IgD-negative memory B cell (primary cell): ENCODE data around the gene SORBS1. TPM values are rescaled to one million over a fixed set of nuclear protein-coding genes. Genes with fewer than 3 reads are reported as not detected.

Experiments
- H3K27ac Mint-ChIP-seq, 3 donors: one replicate each; pipeline ENCODE4 v1.8.0; 2020 to 2022; ENCODE audit warnings: mild to moderate bottlenecking in 3 of 3, mixed read lengths in 3 of 3, moderate library complexity in 1 of 3
- H3K27me3 Mint-ChIP-seq: one replicate; pipeline ENCODE4 v1.8.0; 2021; ENCODE audit warnings: mixed read lengths
- H3K36me3 Mint-ChIP-seq: one replicate; pipeline ENCODE4 v1.8.0; 2020; ENCODE audit warnings: mild to moderate bottlenecking, mixed read lengths
- H3K4me1 Mint-ChIP-seq, 3 donors: one replicate each; pipeline ENCODE4 v1.8.0; 2020 to 2022; ENCODE audit warnings: mixed read lengths in 3 of 3, mild to moderate bottlenecking in 1 of 3
- H3K4me3 Mint-ChIP-seq, 4 donors: one replicate each; pipeline ENCODE4 v1.8.0; 2020 to 2022; ENCODE audit warnings: mild to moderate bottlenecking in 4 of 4, mixed read lengths in 4 of 4, moderate library complexity in 3 of 4
- H3K9me3 Mint-ChIP-seq, 3 donors: one replicate each; pipeline ENCODE4 v1.8.0; 2020 to 2021; ENCODE audit warnings: mixed read lengths in 3 of 3, mild to moderate bottlenecking in 1 of 3
- polyA plus RNA-seq: library from polyadenylated mRNA; unstranded; fragments of 300-500 nt; fragmentation: Illumina TruSeq; gene quantifications from one replicate; pipeline ENCODE4 v1.2.3, GENCODE V29; 2021

SORBS1 gene
- polyA plus RNA-seq, 1 donor from 2014 or later, result 0.41 TPM

DNA sequence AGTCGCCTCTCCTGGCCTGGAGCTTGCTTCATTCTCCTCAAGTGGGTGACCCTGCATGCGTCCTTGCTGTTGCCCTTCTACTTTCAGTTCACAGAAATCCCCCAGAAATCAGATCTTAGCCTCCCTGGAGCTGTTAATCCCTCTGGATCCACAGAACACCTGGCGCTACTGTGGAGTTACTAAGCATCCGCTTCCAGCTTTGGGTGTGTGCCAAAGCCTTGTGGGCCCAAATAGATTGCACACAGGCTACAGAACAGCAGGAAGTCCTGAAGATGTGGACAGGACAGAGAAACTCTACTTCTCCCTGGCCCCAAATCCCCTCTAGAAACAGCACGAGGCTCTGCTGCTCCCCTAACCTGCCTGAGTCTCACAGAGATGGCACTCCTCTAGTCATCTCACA is 233.8 kb downstream of the SORBS1 start:
- H3K27ac Mint-ChIP-seq, result peak overlapping the region in 1 of 3 donors; percentile 40
- peaks cover 3% of the 10 kb centered on the region for H3K27me3 Mint-ChIP-seq
- no peak overlapping the region for H3K4me3 Mint-ChIP-seq
- no peaks in the 10 kb centered on the region for H3K36me3 Mint-ChIP-seq
- peaks cover 0 to 6% (median 5%) of the 10 kb centered on the region in 3 donors for H3K4me1 Mint-ChIP-seq
- H3K9me3 Mint-ChIP-seq, result no peaks in the 10 kb centered on the region

DNA sequence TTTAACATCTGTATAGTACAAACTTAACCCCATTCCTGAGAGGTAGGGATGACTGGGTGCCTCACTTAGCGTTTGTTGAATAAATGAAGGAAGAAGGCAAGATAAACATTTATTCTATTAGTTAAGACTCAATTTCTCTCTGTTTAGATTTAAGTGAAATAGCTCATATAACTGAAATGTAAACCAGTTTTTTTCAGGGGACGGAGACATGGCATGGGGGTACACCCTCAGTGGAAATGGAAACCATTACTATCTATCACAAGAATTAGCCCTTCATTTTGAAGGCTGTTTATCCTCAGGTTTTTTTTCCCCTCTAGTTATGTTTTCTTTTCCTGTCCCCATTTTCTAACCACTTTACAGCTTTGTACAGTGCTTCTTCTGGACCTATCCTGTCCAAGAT is 234.8 kb downstream of the SORBS1 start:
- H3K27me3 Mint-ChIP-seq, result peaks cover 3% of the 10 kb centered on the region
- no peak overlapping the region for H3K27ac Mint-ChIP-seq
- H3K4me3 Mint-ChIP-seq, result no peak overlapping the region
- no peaks in the 10 kb centered on the region for H3K36me3 Mint-ChIP-seq
- peaks cover 0 to 6% (median 6%) of the 10 kb centered on the region in 3 donors for H3K4me1 Mint-ChIP-seq
- no peaks in the 10 kb centered on the region for H3K9me3 Mint-ChIP-seq

DNA sequence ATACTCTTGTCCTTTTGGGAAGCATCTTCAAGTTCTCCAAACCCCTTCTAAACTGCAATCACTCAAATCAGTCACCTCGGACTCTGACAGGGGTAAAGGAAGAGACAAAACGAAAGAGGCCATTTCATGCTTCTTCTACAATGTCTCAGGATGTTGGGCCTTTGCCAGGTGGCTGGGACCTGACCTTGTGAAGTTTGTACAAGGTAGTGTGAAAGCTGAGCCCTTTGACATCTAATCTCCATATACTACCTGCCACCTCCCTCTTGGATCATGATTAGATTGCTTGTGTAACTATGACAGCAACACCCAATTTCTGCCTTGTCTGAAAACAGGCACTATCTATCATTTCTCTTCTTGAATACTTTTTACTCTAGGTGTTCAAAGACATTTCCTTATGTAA is 235.3 kb downstream of the SORBS1 start:
- no peak overlapping the region for H3K4me3 Mint-ChIP-seq
- H3K9me3 Mint-ChIP-seq, result no peaks in the 10 kb centered on the region
- no peaks in the 10 kb centered on the region for H3K36me3 Mint-ChIP-seq
- H3K27me3 Mint-ChIP-seq, result peaks cover 3% of the 10 kb centered on the region
- H3K27ac Mint-ChIP-seq, result no peak overlapping the region
- H3K4me1 Mint-ChIP-seq, result peaks cover 0 to 7% (median 6%) of the 10 kb centered on the region in 3 donors

DNA sequence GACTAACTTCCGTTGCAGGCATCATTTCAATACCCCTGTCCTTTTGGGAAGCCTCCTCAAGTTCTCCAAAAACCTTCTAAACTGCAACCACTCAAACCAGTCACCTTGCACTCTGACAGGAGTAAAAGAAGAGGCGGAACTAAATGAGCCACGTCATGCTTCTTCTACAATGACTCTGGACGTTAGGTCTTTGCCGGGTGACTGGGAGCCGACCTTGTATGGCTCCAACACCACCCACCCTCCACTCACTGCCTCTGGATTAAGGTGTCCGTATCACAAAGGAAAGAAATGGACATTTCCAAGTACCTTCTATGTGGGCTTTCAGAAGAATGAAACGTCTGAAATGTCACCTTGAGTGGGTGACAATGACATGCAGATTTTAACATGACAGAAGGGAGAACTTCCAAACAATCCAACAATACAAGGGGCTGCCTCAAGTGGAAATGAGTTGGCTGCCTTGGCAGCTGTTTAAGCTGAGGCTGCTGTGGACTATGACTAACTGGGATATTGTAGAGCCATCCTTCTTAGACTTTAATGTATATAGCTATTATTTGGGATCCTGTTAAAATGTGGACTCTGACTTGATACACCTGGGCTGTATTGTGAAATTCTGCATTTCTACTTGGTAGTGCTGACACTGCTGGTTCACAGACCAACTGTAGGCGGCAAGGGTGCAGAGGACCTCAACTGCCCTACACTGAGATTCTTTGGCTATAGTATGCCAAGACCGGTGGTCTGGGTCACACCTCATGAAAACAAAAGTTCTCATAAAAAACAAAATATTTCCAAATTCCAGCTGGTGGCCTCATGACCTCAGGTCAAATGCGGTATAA is 236.5 kb downstream of the SORBS1 start:
- Mint-ChIP-seq H3K36me3 (peaks cover 2% of the 10 kb centered on the region), H3K4me3 (no peak overlapping the region), H3K27ac (no peak overlapping the region), H3K9me3 (no peaks in the 10 kb centered on the region), H3K4me1 (peaks cover 0 to 7% (median 6%) of the 10 kb centered on the region in 3 donors), H3K27me3 (peaks cover 3% of the 10 kb centered on the region)

DNA sequence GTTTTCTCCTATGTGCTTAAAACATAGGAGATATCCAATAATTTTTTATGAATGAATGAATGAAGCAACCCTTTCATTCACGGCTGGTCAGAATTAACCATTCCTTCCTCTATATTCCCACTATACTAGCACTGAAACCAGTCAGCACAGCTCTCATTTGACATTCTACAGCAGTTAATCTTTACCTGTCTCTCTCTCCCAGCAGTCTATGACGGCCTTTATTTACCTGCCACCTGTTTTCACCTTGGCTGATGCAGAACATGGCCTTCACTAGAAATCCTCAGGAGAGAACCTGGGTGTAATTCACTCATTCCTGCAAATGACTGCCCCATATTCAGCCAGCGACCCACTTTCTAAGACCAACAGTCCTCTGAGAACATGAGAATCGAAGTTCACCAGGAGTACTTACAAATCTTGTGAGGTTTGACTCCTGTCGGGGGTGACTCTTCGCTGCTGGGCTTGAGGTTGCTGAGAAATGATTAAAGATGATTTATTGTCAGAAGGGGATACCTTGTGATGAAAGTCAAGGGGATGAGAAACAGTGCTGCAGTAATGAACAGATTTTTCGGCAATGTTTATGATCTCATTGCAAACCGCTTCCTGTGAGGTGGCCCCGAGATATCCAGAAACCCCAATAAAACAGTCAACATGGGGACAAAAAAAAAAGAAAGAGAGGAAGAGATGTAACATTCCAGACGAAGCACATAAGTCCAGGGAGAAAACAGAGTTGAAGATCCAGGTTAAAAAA is 239.4 kb downstream of the SORBS1 start:
- Mint-ChIP-seq H3K36me3 (peaks cover 2% of the 10 kb centered on the region), H3K27me3 (no peaks in the 10 kb centered on the region), H3K9me3 (no peaks in the 10 kb centered on the region), H3K4me1 (peaks cover 0 to 6% (median 5%) of the 10 kb centered on the region in 3 donors), H3K27ac (no peak overlapping the region), H3K4me3 (no peak overlapping the region)

DNA sequence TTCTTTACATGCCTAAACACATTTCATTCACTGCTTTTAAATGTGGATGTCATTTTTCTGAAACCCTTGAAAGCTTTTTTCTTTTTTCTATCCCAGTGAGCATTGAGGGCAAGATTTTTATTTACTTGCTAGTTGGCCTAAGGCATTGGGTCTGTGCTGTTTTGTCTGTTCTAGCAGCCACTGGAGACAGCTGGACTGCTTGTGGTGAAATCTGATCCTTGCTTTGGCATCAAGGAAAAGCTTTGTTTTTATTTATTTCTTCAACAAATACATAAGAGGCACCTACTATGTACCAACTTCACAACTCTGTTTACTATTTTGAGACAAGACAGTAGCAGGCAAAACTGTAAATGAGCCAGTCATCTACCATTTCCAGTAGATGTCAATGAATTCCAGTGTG is 241.9 kb downstream of the SORBS1 start:
- Mint-ChIP-seq H3K4me1 (peaks cover 0 to 6% (median 5%) of the 10 kb centered on the region in 3 donors), H3K27me3 (no peaks in the 10 kb centered on the region), H3K4me3 (no peak overlapping the region), H3K36me3 (peaks cover 2% of the 10 kb centered on the region), H3K9me3 (no peaks in the 10 kb centered on the region), H3K27ac (no peak overlapping the region)

DNA sequence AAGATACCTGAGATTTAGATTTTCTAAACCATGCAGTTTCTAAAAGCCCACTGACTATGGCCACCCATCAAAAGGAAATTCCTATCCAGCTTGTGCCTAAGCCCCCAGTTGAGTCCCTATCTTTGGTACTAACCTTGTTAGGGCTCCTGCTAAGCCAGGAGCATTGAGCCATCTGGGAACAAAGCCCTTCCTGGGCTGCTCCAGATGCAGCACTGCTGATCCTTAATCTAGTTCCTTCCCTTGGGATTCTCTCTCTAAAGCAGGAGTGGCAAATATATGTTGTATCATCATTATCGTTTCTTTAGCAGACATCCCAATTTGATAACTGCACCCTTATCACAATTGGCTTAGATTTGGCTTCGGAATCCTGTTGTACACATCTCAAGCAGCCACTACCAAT is 245.7 kb downstream of the SORBS1 start:
- H3K4me3 Mint-ChIP-seq, result no peak overlapping the region

DNA sequence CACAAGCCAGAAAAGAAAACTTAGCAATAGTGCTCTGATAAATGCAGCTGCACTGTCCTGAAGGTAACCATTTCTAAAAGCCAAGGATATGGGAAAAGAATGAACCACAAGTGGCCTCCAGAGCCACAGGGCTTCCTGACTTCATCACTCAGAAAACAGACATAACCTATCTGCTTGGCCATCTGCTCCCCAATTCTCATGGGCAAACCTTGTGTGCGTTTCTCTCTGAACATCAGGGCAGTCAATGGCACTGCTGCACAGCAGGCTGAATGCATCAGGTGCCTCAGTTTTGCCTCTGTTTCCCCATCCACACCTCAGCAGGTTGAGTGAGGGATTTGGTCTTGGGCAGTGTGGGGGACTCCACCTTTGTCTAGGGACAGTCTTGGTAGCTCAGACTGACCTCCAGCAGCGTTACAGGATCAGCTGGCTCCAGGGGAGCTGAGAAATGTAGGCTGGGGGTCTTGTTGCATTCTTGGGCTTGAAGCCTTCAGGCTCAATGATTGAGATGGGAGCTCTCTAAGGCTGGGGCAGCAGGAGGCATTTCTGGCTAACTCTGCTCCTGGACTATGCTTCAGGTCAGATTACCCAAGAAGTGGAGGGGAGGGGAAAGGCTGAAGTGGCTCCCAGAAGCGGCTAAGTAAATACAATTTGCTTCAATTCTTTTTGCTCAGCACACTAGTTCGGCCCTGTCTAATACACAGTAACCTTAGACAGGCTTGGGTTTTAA is 246.8 kb downstream of the SORBS1 start:
- peaks cover 12 to 15% (median 14%) of the 10 kb centered on the region in 3 donors for H3K4me1 Mint-ChIP-seq
- H3K27ac Mint-ChIP-seq, result no peak overlapping the region
- H3K36me3 Mint-ChIP-seq, result no peaks in the 10 kb centered on the region
- peaks cover 8% of the 10 kb centered on the region for H3K27me3 Mint-ChIP-seq
- H3K4me3 Mint-ChIP-seq, result no peak overlapping the region
- H3K9me3 Mint-ChIP-seq, result no peaks in the 10 kb centered on the region

More for the DNA sequence above, 245.7 kb downstream of the SORBS1 start:
- Mint-ChIP-seq H3K9me3 (no peaks in the 10 kb centered on the region), H3K27ac (no peak overlapping the region), H3K4me1 (peaks cover 2 to 5% (median 4%) of the 10 kb centered on the region in 3 donors), H3K27me3 (peaks cover 2% of the 10 kb centered on the region), H3K36me3 (peaks cover 2% of the 10 kb centered on the region)

DNA sequence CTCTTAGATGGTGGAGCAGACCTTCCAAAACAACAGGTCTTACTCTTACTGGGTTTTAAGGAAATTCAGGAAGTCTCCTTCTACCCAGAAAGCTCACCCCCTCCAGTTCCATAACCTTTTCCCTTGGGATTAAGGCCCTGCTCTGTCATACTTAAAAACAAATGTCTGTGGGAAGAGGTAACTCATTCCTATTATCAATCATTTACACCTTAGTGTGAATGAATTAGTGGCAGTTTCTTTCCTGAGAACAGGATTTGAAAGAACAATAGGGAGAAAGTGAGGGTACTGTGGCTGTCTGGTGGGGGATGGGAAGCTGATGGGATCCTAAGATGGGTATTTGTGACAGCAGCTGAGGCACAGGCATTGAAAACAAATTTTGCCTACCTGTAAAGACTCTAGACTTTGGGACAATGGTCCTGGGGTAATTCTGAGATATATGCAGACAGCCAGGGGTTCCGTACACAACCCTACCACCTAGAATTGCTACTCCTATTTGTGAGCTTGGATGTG is 248.1 kb downstream of the SORBS1 start:
- Mint-ChIP-seq H3K4me3 (no peak overlapping the region), H3K9me3 (no peaks in the 10 kb centered on the region), H3K27me3 (peaks cover 8% of the 10 kb centered on the region), H3K4me1 (peaks cover 14 to 22% (median 15%) of the 10 kb centered on the region in 3 donors), H3K27ac (no peak overlapping the region), H3K36me3 (peaks cover 2% of the 10 kb centered on the region)

DNA sequence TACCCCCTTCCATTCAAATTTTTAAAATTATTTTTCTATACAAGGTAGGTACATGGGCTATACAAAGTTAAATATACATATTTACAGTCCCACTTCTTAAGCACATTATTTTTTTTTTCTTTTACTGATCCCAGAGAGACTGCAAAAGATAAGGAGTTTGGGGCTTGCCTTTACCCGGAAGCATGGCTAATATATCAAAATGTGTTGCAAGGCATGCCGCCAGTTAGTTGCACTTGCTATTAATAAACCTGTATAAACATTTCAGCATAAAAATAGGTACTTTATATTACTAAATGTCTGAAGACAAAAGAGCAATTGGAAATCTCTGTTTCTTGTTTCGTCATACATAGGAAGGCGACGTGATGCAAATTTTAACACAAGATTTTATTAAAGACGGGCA is 248.9 kb downstream of the SORBS1 start:
- H3K9me3 Mint-ChIP-seq, result no peaks in the 10 kb centered on the region
- no peak overlapping the region for H3K27ac Mint-ChIP-seq
- peaks cover 14 to 22% (median 15%) of the 10 kb centered on the region in 3 donors for H3K4me1 Mint-ChIP-seq
- H3K27me3 Mint-ChIP-seq, result peaks cover 8% of the 10 kb centered on the region
- peaks cover 2% of the 10 kb centered on the region for H3K36me3 Mint-ChIP-seq
- H3K4me3 Mint-ChIP-seq, result peak overlapping the region in 1 of 4 donors; percentile 29

DNA sequence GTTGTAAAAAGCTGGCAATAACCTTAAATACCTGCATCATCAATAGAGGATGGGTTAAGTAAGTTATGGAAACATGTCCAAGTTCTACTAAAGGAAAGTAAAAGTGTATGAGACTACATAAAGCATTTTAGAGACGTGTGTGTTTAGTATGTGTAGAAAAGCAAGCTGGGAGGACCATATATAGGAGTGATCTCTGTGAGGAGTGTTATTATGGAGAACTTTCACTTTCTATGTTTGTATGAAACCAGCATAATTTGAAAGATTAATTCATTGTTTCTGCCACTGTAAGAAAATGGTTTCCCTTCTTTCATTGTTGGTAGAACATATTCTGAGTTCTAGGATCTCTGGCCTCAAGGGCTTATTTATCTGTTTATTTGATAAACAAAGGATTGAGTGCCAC is 251.2 kb downstream of the SORBS1 start:
- H3K9me3 Mint-ChIP-seq, result no peaks in the 10 kb centered on the region
- H3K4me1 Mint-ChIP-seq, result peaks cover 14 to 22% (median 15%) of the 10 kb centered on the region in 3 donors
- peaks cover 5% of the 10 kb centered on the region for H3K36me3 Mint-ChIP-seq
- peak overlapping the region in 3 of 4 donors; percentile 13 to 84 (median 61) for H3K4me3 Mint-ChIP-seq
- peaks cover 8% of the 10 kb centered on the region for H3K27me3 Mint-ChIP-seq
- H3K27ac Mint-ChIP-seq, result peak overlapping the region in 1 of 3 donors; percentile 58

DNA sequence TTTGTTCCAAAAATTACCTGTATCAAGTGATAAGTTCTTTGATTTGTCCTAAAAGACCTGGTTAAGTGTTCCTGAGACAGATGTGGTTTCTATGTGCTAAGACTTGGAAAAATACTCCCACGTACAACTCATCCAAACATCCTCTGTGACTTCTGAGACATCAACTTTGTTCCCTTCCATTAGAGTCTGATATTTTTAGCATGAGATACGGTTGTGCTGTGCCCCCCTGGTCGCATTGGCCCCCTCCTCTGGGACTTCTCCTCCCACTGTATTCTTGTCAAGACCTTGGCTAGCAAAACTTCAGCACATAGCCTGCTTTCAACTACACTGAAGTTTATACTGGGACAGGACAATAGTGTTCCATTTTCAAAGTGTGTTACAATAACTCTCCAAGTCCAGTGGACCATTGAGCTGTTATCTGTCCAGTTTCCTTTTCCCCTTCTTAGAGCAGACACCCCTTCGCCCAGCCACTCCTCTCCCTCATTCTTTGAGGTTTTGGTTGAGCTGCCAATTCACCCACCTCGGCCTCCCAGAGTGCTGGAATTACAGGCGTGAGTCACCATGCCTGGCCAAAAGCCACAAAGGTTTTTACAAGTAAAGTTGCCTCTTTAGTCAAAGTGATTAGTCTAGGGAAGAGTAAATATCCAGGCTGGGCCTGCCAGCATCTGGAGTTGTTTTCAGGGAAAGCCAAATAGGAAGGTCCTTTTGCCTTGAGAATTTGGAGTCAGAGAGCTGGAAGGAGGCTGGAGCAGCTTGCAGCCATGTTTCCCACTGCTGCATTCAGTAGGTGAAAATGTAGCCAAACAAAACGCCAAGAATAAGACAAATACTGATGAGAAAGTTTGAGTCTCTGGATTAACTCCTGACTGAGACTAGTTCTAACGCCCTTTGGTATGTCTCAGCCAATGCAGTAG is 252.5 kb downstream of the SORBS1 start:
- Mint-ChIP-seq H3K36me3 (peaks cover 5% of the 10 kb centered on the region), H3K27ac (peak overlapping the region in 1 of 3 donors; percentile 55), H3K4me3 (no peak overlapping the region), H3K9me3 (no peaks in the 10 kb centered on the region), H3K27me3 (peaks cover 8% of the 10 kb centered on the region), H3K4me1 (peaks cover 14 to 22% (median 15%) of the 10 kb centered on the region in 3 donors)

DNA sequence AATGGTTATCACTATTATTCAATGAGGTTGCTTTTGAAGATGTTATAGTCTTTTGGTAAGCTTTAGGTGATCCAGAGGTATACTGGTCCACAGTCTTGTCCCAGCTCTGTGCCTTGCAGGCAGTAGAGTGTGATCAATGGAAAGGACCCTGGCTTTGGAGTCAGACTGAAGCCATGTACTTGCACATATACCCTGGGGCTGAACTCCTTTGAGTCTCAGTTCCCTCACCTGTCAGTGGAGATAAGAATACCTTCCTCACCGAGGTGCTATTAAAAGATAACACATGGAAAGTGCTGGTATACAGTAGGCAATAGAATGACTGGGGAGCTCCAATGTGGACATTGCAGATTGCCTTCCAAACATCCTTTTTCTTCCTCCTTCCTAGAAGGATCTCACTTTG is 254.3 kb downstream of the SORBS1 start:
- H3K4me3 Mint-ChIP-seq, result no peak overlapping the region
- H3K9me3 Mint-ChIP-seq, result no peaks in the 10 kb centered on the region
- no peak overlapping the region for H3K27ac Mint-ChIP-seq
- H3K27me3 Mint-ChIP-seq, result peaks cover 8% of the 10 kb centered on the region
- H3K4me1 Mint-ChIP-seq, result peaks cover 10 to 22% (median 14%) of the 10 kb centered on the region in 3 donors
- H3K36me3 Mint-ChIP-seq, result peaks cover 5% of the 10 kb centered on the region

DNA sequence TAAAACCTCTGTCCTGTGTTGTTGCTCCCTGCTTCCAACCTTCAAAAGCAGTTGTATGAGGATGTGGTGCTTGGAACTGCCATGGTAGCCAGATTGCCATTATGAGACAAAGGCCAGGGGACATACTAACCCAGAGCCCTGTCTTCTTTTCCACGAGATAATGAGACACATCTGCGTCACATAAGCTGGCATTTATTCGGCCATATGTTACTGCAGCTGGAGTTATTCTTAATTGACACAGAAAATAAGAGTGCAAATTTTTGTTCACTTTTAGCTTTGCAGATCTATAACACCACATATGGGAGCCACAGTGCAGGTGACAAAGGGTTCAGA is 254.9 kb downstream of the SORBS1 start:
- no peak overlapping the region for H3K4me3 Mint-ChIP-seq
- peaks cover 10 to 22% (median 14%) of the 10 kb centered on the region in 3 donors for H3K4me1 Mint-ChIP-seq
- H3K27me3 Mint-ChIP-seq, result peaks cover 7% of the 10 kb centered on the region
- H3K27ac Mint-ChIP-seq, result peak overlapping the region in 1 of 3 donors; percentile 15
- H3K9me3 Mint-ChIP-seq, result no peaks in the 10 kb centered on the region
- H3K36me3 Mint-ChIP-seq, result peaks cover 5% of the 10 kb centered on the region
